Measurements from ENCODE around the gene ASPSCR1. TPM values are rescaled to one million over a fixed set of nuclear protein-coding genes. Genes with fewer than 3 reads are reported as not detected.
A peak's percentile ranks its signal among the peaks of the same experiment; 100 is the strongest.

The ASPSCR1 gene
- total and polyA plus RNA-seq, 2 of the 13 experiments (the other 11 are each of a cell fraction or from before 2014, with no cell fraction given) = 274 to 314 TPM

DNA sequence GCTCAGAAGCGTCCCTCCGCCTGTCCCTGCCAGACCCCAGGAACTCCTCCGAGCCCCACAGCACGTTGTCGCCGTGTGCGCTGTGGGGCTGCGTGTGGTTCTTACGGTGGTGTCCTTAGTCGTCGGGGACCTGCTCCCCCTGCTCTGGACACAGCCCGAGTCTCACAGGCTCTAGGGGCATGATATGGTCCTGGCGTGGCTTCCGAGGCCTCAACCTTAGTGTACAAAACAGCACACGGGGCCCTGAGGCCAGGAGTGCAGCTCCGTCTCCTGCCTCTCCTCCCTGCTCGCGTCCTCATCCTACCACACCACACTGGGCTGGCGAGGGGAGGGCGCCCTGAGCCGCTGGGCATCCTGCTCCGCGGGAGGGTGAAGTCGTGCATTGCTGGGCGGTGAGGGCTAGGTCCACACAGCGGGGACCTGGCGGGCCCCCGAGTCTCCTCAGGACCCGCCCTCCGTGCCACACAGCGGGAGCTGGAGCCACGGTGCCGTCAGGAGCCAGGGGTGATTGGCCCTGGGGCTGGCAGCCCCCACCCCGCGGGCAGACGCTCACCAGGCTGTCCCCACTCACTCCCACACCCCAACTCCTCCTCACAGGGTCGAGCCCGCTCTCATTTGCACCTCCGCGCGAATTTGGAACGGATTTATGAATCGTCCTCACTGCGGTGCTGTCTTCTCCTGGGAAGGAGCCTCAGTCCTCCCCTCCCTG is 48.7 kb upstream of the ASPSCR1 start (continued):
- TF ChIP-seq, protein P1, sequence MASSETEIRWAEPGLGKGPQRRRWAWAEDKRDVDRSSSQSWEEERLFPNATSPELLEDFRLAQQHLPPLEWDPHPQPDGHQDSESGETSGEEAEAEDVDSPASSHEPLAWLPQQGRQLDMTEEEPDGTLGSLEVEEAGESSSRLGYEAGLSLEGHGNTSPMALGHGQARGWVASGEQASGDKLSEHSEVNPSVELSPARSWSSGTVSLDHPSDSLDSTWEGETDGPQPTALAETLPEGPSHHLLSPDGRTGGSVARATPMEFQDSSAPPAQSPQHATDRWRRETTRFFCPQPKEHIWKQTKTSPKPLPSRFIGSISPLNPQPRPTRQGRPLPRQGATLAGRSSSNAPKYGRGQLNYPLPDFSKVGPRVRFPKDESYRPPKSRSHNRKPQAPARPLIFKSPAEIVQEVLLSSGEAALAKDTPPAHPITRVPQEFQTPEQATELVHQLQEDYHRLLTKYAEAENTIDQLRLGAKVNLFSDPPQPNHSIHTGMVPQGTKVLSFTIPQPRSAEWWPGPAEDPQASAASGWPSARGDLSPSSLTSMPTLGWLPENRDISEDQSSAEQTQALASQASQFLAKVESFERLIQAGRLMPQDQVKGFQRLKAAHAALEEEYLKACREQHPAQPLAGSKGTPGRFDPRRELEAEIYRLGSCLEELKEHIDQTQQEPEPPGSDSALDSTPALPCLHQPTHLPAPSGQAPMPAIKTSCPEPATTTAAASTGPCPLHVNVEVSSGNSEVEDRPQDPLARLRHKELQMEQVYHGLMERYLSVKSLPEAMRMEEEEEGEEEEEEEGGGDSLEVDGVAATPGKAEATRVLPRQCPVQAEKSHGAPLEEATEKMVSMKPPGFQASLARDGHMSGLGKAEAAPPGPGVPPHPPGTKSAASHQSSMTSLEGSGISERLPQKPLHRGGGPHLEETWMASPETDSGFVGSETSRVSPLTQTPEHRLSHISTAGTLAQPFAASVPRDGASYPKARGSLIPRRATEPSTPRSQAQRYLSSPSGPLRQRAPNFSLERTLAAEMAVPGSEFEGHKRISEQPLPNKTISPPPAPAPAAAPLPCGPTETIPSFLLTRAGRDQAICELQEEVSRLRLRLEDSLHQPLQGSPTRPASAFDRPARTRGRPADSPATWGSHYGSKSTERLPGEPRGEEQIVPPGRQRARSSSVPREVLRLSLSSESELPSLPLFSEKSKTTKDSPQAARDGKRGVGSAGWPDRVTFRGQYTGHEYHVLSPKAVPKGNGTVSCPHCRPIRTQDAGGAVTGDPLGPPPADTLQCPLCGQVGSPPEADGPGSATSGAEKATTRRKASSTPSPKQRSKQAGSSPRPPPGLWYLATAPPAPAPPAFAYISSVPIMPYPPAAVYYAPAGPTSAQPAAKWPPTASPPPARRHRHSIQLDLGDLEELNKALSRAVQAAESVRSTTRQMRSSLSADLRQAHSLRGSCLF (CRISPR knock-in tag; IDR thresholded peaks at IDR 0.05; ENCODE audit: borderline replicate concordance) = no peak
- TF ChIP-seq, protein P2, sequence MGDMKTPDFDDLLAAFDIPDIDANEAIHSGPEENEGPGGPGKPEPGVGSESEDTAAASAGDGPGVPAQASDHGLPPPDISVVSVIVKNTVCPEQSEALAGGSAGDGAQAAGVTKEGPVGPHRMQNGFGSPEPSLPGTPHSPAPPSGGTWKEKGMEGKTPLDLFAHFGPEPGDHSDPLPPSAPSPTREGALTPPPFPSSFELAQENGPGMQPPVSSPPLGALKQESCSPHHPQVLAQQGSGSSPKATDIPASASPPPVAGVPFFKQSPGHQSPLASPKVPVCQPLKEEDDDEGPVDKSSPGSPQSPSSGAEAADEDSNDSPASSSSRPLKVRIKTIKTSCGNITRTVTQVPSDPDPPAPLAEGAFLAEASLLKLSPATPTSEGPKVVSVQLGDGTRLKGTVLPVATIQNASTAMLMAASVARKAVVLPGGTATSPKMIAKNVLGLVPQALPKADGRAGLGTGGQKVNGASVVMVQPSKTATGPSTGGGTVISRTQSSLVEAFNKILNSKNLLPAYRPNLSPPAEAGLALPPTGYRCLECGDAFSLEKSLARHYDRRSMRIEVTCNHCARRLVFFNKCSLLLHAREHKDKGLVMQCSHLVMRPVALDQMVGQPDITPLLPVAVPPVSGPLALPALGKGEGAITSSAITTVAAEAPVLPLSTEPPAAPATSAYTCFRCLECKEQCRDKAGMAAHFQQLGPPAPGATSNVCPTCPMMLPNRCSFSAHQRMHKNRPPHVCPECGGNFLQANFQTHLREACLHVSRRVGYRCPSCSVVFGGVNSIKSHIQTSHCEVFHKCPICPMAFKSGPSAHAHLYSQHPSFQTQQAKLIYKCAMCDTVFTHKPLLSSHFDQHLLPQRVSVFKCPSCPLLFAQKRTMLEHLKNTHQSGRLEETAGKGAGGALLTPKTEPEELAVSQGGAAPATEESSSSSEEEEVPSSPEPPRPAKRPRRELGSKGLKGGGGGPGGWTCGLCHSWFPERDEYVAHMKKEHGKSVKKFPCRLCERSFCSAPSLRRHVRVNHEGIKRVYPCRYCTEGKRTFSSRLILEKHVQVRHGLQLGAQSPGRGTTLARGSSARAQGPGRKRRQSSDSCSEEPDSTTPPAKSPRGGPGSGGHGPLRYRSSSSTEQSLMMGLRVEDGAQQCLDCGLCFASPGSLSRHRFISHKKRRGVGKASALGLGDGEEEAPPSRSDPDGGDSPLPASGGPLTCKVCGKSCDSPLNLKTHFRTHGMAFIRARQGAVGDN (CRISPR knock-in tag; IDR thresholded peaks at IDR 0.05) = peak; percentile 49
- TF ChIP-seq ETV5 (CRISPR knock-in tag; IDR thresholded peaks at IDR 0.05; ENCODE audit: borderline replicate concordance) (peak; percentile 21; the same call in 1 of the 2 replicates), ZNF235 (CRISPR knock-in tag; IDR thresholded peaks at IDR 0.05; ENCODE audit: borderline replicate concordance) (no peak), TCF12 (IDR thresholded peaks at IDR 0.05) (no peak), TCF12 (CRISPR knock-in tag; IDR thresholded peaks at IDR 0.05) (no peak), POLR2G (IDR thresholded peaks at IDR 0.05; ENCODE audit: low read depth, low read length) (peak; percentile 19; the same call in 1 of the 2 replicates), ZNF768 (CRISPR knock-in tag; IDR thresholded peaks at IDR 0.05) (no peak), ZNF432 (CRISPR knock-in tag; IDR thresholded peaks at IDR 0.05; ENCODE audit: borderline replicate concordance) (no peak), PHF8 (CRISPR knock-in tag; IDR thresholded peaks at IDR 0.05) (0 out of 2 replicates have a peak, but pooled peaks have one; percentile 37)
- TF ChIP-seq, protein P3, sequence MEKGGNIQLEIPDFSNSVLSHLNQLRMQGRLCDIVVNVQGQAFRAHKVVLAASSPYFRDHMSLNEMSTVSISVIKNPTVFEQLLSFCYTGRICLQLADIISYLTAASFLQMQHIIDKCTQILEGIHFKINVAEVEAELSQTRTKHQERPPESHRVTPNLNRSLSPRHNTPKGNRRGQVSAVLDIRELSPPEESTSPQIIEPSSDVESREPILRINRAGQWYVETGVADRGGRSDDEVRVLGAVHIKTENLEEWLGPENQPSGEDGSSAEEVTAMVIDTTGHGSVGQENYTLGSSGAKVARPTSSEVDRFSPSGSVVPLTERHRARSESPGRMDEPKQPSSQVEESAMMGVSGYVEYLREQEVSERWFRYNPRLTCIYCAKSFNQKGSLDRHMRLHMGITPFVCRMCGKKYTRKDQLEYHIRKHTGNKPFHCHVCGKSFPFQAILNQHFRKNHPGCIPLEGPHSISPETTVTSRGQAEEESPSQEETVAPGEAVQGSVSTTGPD (CRISPR knock-in tag; IDR thresholded peaks at IDR 0.05) = no peak
- TF ChIP-seq, protein P4, sequence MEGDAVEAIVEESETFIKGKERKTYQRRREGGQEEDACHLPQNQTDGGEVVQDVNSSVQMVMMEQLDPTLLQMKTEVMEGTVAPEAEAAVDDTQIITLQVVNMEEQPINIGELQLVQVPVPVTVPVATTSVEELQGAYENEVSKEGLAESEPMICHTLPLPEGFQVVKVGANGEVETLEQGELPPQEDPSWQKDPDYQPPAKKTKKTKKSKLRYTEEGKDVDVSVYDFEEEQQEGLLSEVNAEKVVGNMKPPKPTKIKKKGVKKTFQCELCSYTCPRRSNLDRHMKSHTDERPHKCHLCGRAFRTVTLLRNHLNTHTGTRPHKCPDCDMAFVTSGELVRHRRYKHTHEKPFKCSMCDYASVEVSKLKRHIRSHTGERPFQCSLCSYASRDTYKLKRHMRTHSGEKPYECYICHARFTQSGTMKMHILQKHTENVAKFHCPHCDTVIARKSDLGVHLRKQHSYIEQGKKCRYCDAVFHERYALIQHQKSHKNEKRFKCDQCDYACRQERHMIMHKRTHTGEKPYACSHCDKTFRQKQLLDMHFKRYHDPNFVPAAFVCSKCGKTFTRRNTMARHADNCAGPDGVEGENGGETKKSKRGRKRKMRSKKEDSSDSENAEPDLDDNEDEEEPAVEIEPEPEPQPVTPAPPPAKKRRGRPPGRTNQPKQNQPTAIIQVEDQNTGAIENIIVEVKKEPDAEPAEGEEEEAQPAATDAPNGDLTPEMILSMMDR (CRISPR knock-in tag; IDR thresholded peaks at IDR 0.05) = peak; percentile 4; the same call in 1 of the 2 replicates
- TF ChIP-seq, protein P5, sequence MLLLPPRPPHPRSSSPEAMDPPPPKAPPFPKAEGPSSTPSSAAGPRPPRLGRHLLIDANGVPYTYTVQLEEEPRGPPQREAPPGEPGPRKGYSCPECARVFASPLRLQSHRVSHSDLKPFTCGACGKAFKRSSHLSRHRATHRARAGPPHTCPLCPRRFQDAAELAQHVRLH (CRISPR knock-in tag; IDR thresholded peaks at IDR 0.05; ENCODE audit: borderline replicate concordance, low read depth) = 0 out of 2 replicates have a peak, but pooled peaks have one; percentile 35
